ENCODE measurements around the gene TUBB2B.

GRCh38 chr6:3252861-3253596, 25.6 kb upstream of the TUBB2B start:
- TF ChIP-seq POLR2AphosphoS5 (IDR thresholded peaks at IDR 0.05; ENCODE audit: low read depth, low read length) (no peak), SIN3A (IDR thresholded peaks at IDR 0.05; ENCODE audit: borderline replicate concordance, insufficient read depth, low read length) (no peak)
